ENCODE data around the gene PLCXD1. TPM values are rescaled to one million over a fixed set of nuclear protein-coding genes. Genes with fewer than 3 reads are reported as not detected.
"Not testable (repeated sequence)": the region's sequence is repeated elsewhere in the genome, so short reads cannot be mapped to it uniquely, and the experiment has no call there.

PLCXD1 gene
- polyA plus RNA-seq, 3 donors, result 2.9 to 28.7 (median 6.7) TPM

DNA sequence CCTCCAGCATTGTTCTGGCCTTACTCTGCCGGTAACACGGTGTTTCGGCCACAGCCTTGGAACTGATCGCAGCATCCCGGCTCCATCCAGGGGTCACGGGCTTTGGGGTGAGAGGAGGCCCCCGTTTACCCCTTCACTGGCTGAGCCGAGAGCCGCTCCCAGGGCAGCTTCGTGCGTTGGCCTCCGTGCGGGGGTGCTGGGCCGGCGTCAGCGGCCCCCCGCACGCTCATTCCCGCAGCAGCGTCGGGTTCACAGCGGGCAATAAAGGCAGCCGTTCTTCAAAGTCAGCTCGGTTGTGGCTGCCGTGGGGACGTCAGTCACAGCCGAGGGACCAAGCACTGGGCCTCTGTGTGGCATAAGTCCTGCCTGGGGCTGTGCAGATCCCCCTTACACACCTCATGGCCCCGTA, 25.3 kb upstream of the PLCXD1 start:
- Mint-ChIP-seq H3K9me3 (peaks cover 2 to 21% (median 3%) of the 10 kb centered on the region in 7 donors), H3K4me1 (peaks cover 5% of the 10 kb centered on the region), H3K27ac (peak overlapping the region in 1 of 7 donors; percentile 66), H3K36me3 (no peaks in the 10 kb centered on the region), H3K4me3 (no peak overlapping the region), H3K27me3 (ENCODE audit: low read depth in 3 of 3) (peaks cover 0 to 5% (median 2%) of the 10 kb centered on the region in 3 donors)
- 91% methylated on average over 27 of the region's 28 CpGs for WGBS (ENCODE audit: insufficient coverage)
- no peak overlapping the region for H3K27ac ChIP-seq (ENCODE audit: low read depth in 1 of 2, low read length in 2 of 2)
- H3K36me3 ChIP-seq (replicated peaks in 1 of 2; ENCODE audit: control insufficient read depth in 1 of 2, insufficient read depth in 2 of 2, low read length in 2 of 2), result no peaks in the 10 kb centered on the region
- no peaks in the 10 kb centered on the region for H3K27me3 ChIP-seq (ENCODE audit: control insufficient read depth in 2 of 2, insufficient read depth in 2 of 2, low read length in 2 of 2)
- TF ChIP-seq, protein P1, sequence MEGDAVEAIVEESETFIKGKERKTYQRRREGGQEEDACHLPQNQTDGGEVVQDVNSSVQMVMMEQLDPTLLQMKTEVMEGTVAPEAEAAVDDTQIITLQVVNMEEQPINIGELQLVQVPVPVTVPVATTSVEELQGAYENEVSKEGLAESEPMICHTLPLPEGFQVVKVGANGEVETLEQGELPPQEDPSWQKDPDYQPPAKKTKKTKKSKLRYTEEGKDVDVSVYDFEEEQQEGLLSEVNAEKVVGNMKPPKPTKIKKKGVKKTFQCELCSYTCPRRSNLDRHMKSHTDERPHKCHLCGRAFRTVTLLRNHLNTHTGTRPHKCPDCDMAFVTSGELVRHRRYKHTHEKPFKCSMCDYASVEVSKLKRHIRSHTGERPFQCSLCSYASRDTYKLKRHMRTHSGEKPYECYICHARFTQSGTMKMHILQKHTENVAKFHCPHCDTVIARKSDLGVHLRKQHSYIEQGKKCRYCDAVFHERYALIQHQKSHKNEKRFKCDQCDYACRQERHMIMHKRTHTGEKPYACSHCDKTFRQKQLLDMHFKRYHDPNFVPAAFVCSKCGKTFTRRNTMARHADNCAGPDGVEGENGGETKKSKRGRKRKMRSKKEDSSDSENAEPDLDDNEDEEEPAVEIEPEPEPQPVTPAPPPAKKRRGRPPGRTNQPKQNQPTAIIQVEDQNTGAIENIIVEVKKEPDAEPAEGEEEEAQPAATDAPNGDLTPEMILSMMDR (IDR thresholded peaks at IDR 0.05), result no peak
- H3K4me1 ChIP-seq (ENCODE audit: control insufficient read depth in 1 of 2, insufficient read depth in 2 of 2, low read length in 2 of 2), result no peaks in the 10 kb centered on the region
- no peak overlapping the region for H3K4me3 ChIP-seq (replicated peaks in 1 of 3; ENCODE audit: low read depth in 2 of 3, low read length in 3 of 3)
- peaks cover 0 to 27% of the 10 kb centered on the region in 2 donors for H3K9me3 ChIP-seq (replicated peaks in 1 of 2; ENCODE audit: control insufficient read depth in 1 of 2, insufficient read depth in 1 of 2, low read length in 2 of 2)
- H3K4me2 ChIP-seq (replicated peaks; ENCODE audit: extremely low read depth, low read length, poor library complexity, severe bottlenecking), result no peak overlapping the region
- no peaks in the 10 kb centered on the region for H3K79me2 ChIP-seq (ENCODE audit: insufficient read depth, low read length)
- intact Hi-C loops (cut with micrococcal nuclease), result no loop called here
- H4K20me1 ChIP-seq (ENCODE audit: insufficient read depth, low read length), result no peaks in the 10 kb centered on the region
- peak in 1 of 3 donors; percentile 1 for DNase-seq
- H3K9ac ChIP-seq (ENCODE audit: insufficient read depth, low read length, poor library complexity, severe bottlenecking), result no peak overlapping the region
- H2AFZ ChIP-seq (ENCODE audit: insufficient read depth, low read depth, low read length, poor library complexity, severe bottlenecking), result no peak overlapping the region

DNA sequence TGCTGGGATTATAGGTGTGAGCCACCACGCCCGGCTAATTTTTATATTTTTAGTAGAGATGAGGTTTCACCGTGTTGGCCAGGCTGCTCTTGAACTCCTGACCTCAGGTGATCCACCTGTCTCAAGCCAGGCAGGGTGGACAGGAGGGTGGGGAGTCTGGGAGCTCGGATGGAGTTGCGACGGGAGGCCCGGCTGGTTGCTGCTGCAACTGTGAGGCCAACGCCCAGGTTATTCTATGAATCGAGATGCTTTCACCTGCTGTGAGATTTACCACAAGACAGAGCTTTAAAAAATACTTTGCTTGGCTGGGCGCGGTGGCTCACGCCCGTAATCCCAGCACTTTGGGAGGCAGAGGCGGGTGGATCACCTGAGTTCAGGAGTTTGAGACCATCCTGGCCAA, 24.1 kb upstream of the PLCXD1 start:
- H3K79me2 ChIP-seq (ENCODE audit: insufficient read depth, low read length); intact Hi-C loops (cut with micrococcal nuclease); H4K20me1 ChIP-seq (ENCODE audit: insufficient read depth, low read length); H3K4me2 ChIP-seq (replicated peaks; ENCODE audit: extremely low read depth, low read length, poor library complexity, severe bottlenecking); H3K4me3 ChIP-seq (replicated peaks in 1 of 3; ENCODE audit: low read depth in 2 of 3, low read length in 3 of 3); H3K9ac ChIP-seq (ENCODE audit: insufficient read depth, low read length, poor library complexity, severe bottlenecking); H2AFZ ChIP-seq (ENCODE audit: insufficient read depth, low read depth, low read length, poor library complexity, severe bottlenecking); H3K27ac ChIP-seq (ENCODE audit: low read depth in 1 of 2, low read length in 2 of 2); DNase-seq; H3K27me3 ChIP-seq (ENCODE audit: control insufficient read depth in 2 of 2, insufficient read depth in 2 of 2, low read length in 2 of 2); H3K36me3 ChIP-seq (replicated peaks in 1 of 2; ENCODE audit: control insufficient read depth in 1 of 2, insufficient read depth in 2 of 2, low read length in 2 of 2); H3K27ac Mint-ChIP-seq; H3K27me3 Mint-ChIP-seq (ENCODE audit: low read depth in 3 of 3); H3K4me1 ChIP-seq (ENCODE audit: control insufficient read depth in 1 of 2, insufficient read depth in 2 of 2, low read length in 2 of 2); H3K4me3 Mint-ChIP-seq; H3K4me1 Mint-ChIP-seq; H3K36me3 Mint-ChIP-seq: not testable (repeated sequence)
- peaks cover 0 to 27% of the 10 kb centered on the region in 2 donors for H3K9me3 ChIP-seq (replicated peaks in 1 of 2; ENCODE audit: control insufficient read depth in 1 of 2, insufficient read depth in 1 of 2, low read length in 2 of 2)
- WGBS (ENCODE audit: insufficient coverage), result 100% methylated on average over 2 of the region's 14 CpGs
- peaks cover 2 to 21% (median 3%) of the 10 kb centered on the region in 7 donors for H3K9me3 Mint-ChIP-seq

Data from CD14-positive monocyte (primary cell).